Measurements from ENCODE around the gene LGMN. TPM values are rescaled to one million over a fixed set of nuclear protein-coding genes. Genes with fewer than 3 reads are reported as not detected.

The LGMN gene
- polyA plus RNA-seq, 1 of the 3 experiments (the other 2 are of a cell fraction) = 76.3 TPM

GRCh38 chr14:92787554-92787953 is 39.1 kb upstream of the LGMN start:
- WGBS (ENCODE audit: low lambda C conversion rate) = 86% methylated on average over 2 of the region's 2 CpGs
- Histone ChIP-seq H3K4me3 (ENCODE audit: low read depth in 2 of 2, low read length in 1 of 2) (no peak overlapping the region), H3F3A (replicated peaks; ENCODE audit: insufficient read depth) (peaks cover 14% of the 10 kb centered on the region), H3K9ac (no peak overlapping the region), H3K9me3 (peaks cover 21% of the 10 kb centered on the region; the same call in 1 of the 2 replicates), H3K79me2 (ENCODE audit: insufficient read depth) (no peaks in the 10 kb centered on the region), H2AFZ (ENCODE audit: low read depth) (no peak overlapping the region), H3K4me1 (ENCODE audit: control insufficient read depth in 1 of 2, insufficient read depth in 2 of 2, low read depth in 1 of 2, low read length in 1 of 2) (no peaks in the 10 kb centered on the region), H4K20me1 (ENCODE audit: insufficient read depth) (no peaks in the 10 kb centered on the region), H3K4me2 (no peak overlapping the region), H3K9me2 (no peaks in the 10 kb centered on the region), H3K27ac (ENCODE audit: low read depth in 2 of 2, low read length in 1 of 2) (no peak overlapping the region), H3K27me3 (ENCODE audit: insufficient read depth) (no peaks in the 10 kb centered on the region), H3K36me3 (replicated peaks in 1 of 2; ENCODE audit: control insufficient read depth in 1 of 2, insufficient read depth in 2 of 2, low read length in 1 of 2) (no peaks in the 10 kb centered on the region)
- no peak for TF ChIP-seq GATA2 (CRISPR knock-in tag; IDR thresholded peaks at IDR 0.05)
- TF ChIP-seq JUND (IDR thresholded peaks at IDR 0.05) = no peak
- TF ChIP-seq TEAD4 (IDR thresholded peaks at IDR 0.05; ENCODE audit: borderline replicate concordance, insufficient read depth) = no peak
- no peak for TF ChIP-seq MAX (IDR thresholded peaks at IDR 0.05; ENCODE audit: low read depth)
- no peak for TF ChIP-seq FOXM1 (IDR thresholded peaks at IDR 0.05; ENCODE audit: low read depth)
- TF ChIP-seq POLR2AphosphoS5 (IDR thresholded peaks at IDR 0.05; ENCODE audit: low read depth, low read length) = no peak
- no peak for TF ChIP-seq NRF1 (IDR thresholded peaks at IDR 0.05; ENCODE audit: low read depth, low read length)
- TF ChIP-seq USF2 (IDR thresholded peaks at IDR 0.05; ENCODE audit: borderline replicate concordance, low read depth, low read length) = no peak
- no peak for TF ChIP-seq PBX3 (IDR thresholded peaks at IDR 0.05)
- no peak for TF ChIP-seq RFX5 (IDR thresholded peaks at IDR 0.05; ENCODE audit: low read length)
- TF ChIP-seq USF1 (IDR thresholded peaks at IDR 0.05; ENCODE audit: borderline replicate concordance, low read depth) = no peak
- no peak for TF ChIP-seq MEF2A (IDR thresholded peaks at IDR 0.05; ENCODE audit: borderline replicate concordance, low read depth)
- TF ChIP-seq FOXJ3 (CRISPR knock-in tag; IDR thresholded peaks at IDR 0.05) = no peak
- no peak for TF ChIP-seq MXI1 (IDR thresholded peaks at IDR 0.05; ENCODE audit: low read depth, low read length)
- no peak for TF ChIP-seq TCF12 (IDR thresholded peaks at IDR 0.05)
- ChIA-PET CTCF (interaction anchor here (1.6 to 13.4 kb wide), 2 partner anchors 73 to 99 kb away, joined by 4 to 186 read pairs; no protein-coding TSS in a partner anchor), POLR2A (no interaction called here)
- DNase-seq = no peak

- DNase-seq = no peak
- Histone ChIP-seq H3K9me3 (peaks cover 21% of the 10 kb centered on the region; the same call in 1 of the 2 replicates), H3F3A (replicated peaks; ENCODE audit: insufficient read depth) (peaks cover 14% of the 10 kb centered on the region), H3K27me3 (ENCODE audit: insufficient read depth) (no peaks in the 10 kb centered on the region), H3K4me3 (ENCODE audit: low read depth in 2 of 2, low read length in 1 of 2) (no peak overlapping the region), H3K4me1 (ENCODE audit: control insufficient read depth in 1 of 2, insufficient read depth in 2 of 2, low read depth in 1 of 2, low read length in 1 of 2) (no peaks in the 10 kb centered on the region), H3K79me2 (ENCODE audit: insufficient read depth) (no peaks in the 10 kb centered on the region), H3K36me3 (replicated peaks in 1 of 2; ENCODE audit: control insufficient read depth in 1 of 2, insufficient read depth in 2 of 2, low read length in 1 of 2) (no peaks in the 10 kb centered on the region), H3K27ac (ENCODE audit: low read depth in 2 of 2, low read length in 1 of 2) (peak overlapping the region in 1 of 2 experiments; percentile 68; a peak in 2 of 4 replicates), H3K9me2 (no peaks in the 10 kb centered on the region), H2AFZ (ENCODE audit: low read depth) (peak overlapping the region; percentile 72; the same call in 1 of the 2 replicates), H3K9ac (no peak overlapping the region), H3K4me2 (no peak overlapping the region), H4K20me1 (ENCODE audit: insufficient read depth) (no peaks in the 10 kb centered on the region)
- POLR2A ChIA-PET = no interaction called here
- no peak for TF ChIP-seq JUND (IDR thresholded peaks at IDR 0.05)
- no peak for TF ChIP-seq SIN3A (IDR thresholded peaks at IDR 0.05; ENCODE audit: borderline replicate concordance, low read depth, low read length)
- TF ChIP-seq SMC3 (IDR thresholded peaks at IDR 0.05; ENCODE audit: low read depth, low read length) = no peak
- no peak for TF ChIP-seq ZBTB33 (IDR thresholded peaks at IDR 0.05; ENCODE audit: borderline replicate concordance, low read depth)
- WGBS (ENCODE audit: low lambda C conversion rate) = 88% methylated on average over 1 of the region's 1 CpG
- CTCF ChIA-PET = interaction anchor here (13.4 kb wide), 1 partner anchor 98 kb away, joined by 186 read pairs; no protein-coding TSS in a partner anchor
Measured at GRCh38 chr14:92786427-92786756, 38.0 kb upstream of the LGMN start.
